ENCODE data around the gene RHEB.

DNA sequence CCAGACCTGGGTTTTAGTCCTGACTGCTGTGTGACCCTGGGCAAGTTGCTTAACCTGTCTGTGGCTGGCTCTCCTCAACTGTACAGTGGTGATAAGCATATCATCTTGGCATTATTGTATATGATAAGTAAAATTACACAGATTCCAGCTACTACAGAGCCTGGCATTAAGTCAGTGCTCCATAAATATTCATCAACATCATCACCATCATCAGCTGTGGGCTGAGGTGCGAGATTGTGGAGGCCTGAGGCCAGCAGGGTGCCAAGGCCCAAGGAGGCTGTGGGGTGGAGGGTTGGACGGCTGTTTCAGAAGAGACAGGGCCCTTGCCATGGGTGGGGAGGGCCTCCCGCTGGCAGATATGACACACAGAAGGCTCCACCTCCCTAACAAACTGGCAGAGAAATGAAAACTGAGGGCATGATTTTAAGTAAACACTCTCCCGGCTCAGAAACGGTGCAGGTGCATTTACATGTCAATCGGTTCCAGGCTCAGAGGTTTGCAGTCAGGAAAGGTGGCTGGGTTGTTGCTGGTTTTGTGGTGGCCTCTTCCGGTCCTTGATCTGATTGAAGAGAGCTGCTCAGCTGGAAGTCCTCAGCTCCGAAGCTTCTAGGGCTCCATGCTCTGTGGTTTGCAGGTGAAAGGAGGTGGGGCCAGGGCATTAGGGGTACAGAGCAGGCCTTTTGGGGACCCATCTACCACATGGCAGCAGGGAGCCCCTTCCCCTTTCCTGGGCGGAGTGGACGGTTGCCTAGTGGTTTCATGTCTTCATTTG, 89.9 kb downstream of the RHEB start:
- TF ChIP-seq, protein P1, sequence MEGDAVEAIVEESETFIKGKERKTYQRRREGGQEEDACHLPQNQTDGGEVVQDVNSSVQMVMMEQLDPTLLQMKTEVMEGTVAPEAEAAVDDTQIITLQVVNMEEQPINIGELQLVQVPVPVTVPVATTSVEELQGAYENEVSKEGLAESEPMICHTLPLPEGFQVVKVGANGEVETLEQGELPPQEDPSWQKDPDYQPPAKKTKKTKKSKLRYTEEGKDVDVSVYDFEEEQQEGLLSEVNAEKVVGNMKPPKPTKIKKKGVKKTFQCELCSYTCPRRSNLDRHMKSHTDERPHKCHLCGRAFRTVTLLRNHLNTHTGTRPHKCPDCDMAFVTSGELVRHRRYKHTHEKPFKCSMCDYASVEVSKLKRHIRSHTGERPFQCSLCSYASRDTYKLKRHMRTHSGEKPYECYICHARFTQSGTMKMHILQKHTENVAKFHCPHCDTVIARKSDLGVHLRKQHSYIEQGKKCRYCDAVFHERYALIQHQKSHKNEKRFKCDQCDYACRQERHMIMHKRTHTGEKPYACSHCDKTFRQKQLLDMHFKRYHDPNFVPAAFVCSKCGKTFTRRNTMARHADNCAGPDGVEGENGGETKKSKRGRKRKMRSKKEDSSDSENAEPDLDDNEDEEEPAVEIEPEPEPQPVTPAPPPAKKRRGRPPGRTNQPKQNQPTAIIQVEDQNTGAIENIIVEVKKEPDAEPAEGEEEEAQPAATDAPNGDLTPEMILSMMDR (conservative IDR thresholded peaks at IDR 0.05; ENCODE audit: low read depth, low read length): no peak
- TF ChIP-seq EZH2phosphoT487 (IDR thresholded peaks at IDR 0.05; ENCODE audit: borderline replicate concordance, low read length) (no peak), EZH2 (IDR thresholded peaks at IDR 0.05; ENCODE audit: low read length, unreplicated experiment) (no peak)

Measured in PC-3 (cell line).